Neural progenitor cell (in vitro differentiated cells): ENCODE results near the gene KRTAP10-2. TPM values are rescaled to one million over a fixed set of nuclear protein-coding genes. Genes with fewer than 3 reads are reported as not detected.

Experiments
- DNase-seq: peaks from one replicate; pipeline ENCODE4 v3.0.0-alpha.2; 2016; ENCODE audit warnings: low spot score
- H2AFZ ChIP-seq: fragments of 200-600 bp; sonication (generic); replicated peaks from 2 replicates; pipeline ENCODE4 v1.6.1; 2016; ENCODE audit warnings: antibody characterized with exemption
- H3F3A ChIP-seq: fragments of 200-600 bp; sonication (generic); 2 replicates; pipeline ENCODE4 v1.6.1; 2016; ENCODE audit warnings: antibody characterized with exemption, low read depth
- H3K27ac ChIP-seq: fragments of 200-600 bp; sonication (generic); 2 replicates; pipeline ENCODE4 v1.5.1; 2016; ENCODE audit warnings: mild to moderate bottlenecking
- H3K27me3 ChIP-seq: fragments of 200-600 bp; sonication (generic); 2 replicates; pipeline ENCODE4 v1.6.1; 2016; ENCODE audit warnings: mild to moderate bottlenecking, moderate library complexity
- H3K36me3 ChIP-seq: fragments of 200-600 bp; sonication (generic); 2 replicates; pipeline ENCODE4 v1.5.1; 2016
- H3K4me1 ChIP-seq: fragments of 200-600 bp; sonication (generic); 2 replicates; pipeline ENCODE4 v1.6.1; 2016; ENCODE audit warnings: mixed run types
- H3K4me2 ChIP-seq: fragments of 200-600 bp; sonication (generic); 2 replicates; pipeline ENCODE4 v1.6.1; 2016
- H3K4me3 ChIP-seq: fragments of 200-600 bp; sonication (generic); 2 replicates; pipeline ENCODE4 v1.5.1; 2016
- H3K79me2 ChIP-seq: fragments of 200-600 bp; sonication (generic); 2 replicates; pipeline ENCODE4 v1.6.1; 2016; ENCODE audit warnings: low read depth
- H3K9ac ChIP-seq: fragments of 200-600 bp; sonication (generic); 2 replicates; pipeline ENCODE4 v1.6.1; 2016
- H3K9me3 ChIP-seq: fragments of 200-600 bp; sonication (generic); 2 replicates; pipeline ENCODE4 v1.5.1; 2016; ENCODE audit warnings: low read depth
- H4K20me1 ChIP-seq: fragments of 200-600 bp; sonication (generic); 2 replicates; pipeline ENCODE4 v1.6.1; 2016; ENCODE audit warnings: low read depth
- H3K27ac Mint-ChIP-seq: 3 replicates; pipeline ENCODE4 v1.8.0; 2021; ENCODE audit warnings: mixed read lengths
- H3K27me3 Mint-ChIP-seq: 2 replicates; pipeline ENCODE4 v1.8.0; 2022; ENCODE audit warnings: low read depth, mild to moderate bottlenecking, inconsistent platforms, moderate library complexity, mixed read lengths; ENCODE audit not compliant: insufficient read depth
- H3K36me3 Mint-ChIP-seq: 3 replicates; pipeline ENCODE4 v1.8.0; 2021; ENCODE audit warnings: mixed read lengths
- H3K4me1 Mint-ChIP-seq: 3 replicates; pipeline ENCODE4 v1.8.0; 2021; ENCODE audit warnings: mixed read lengths
- H3K4me3 Mint-ChIP-seq: 3 replicates; pipeline ENCODE4 v1.8.0; 2021; ENCODE audit warnings: mild to moderate bottlenecking, moderate library complexity, mixed read lengths
- H3K9me3 Mint-ChIP-seq: 3 replicates; pipeline ENCODE4 v1.8.0; 2020; ENCODE audit warnings: mixed read lengths
- CTCF ChIP-seq: fragments of 200-600 bp; sonication (generic); IDR thresholded peaks from 2 replicates; pipeline ENCODE4 v1.5.1; 2017; ENCODE audit warnings: antibody characterized with exemption, mild to moderate bottlenecking
- EZH2 ChIP-seq: fragments of 200-600 bp; sonication (generic); IDR thresholded peaks from 2 replicates; pipeline ENCODE4 v1.6.1; 2017; ENCODE audit warnings: antibody characterized with exemption, mild to moderate bottlenecking, moderate library complexity
- EZH2phosphoT487 ChIP-seq: fragments of 200-600 bp; sonication (generic); IDR thresholded peaks from 2 replicates; pipeline ENCODE4 v1.6.1; 2017; ENCODE audit warnings: antibody characterized with exemption
- total RNA-seq: library from RNA; depleted of rRNA; stranded (reverse); fragments of >200 nt; gene quantifications from 2 replicates; pipeline ENCODE4 v1.2.3, GENCODE V29; 2015; ENCODE audit warnings: low replicate concordance

The KRTAP10-2 gene
- total RNA-seq, 1 donor from 2014 or later: not detected

DNA sequence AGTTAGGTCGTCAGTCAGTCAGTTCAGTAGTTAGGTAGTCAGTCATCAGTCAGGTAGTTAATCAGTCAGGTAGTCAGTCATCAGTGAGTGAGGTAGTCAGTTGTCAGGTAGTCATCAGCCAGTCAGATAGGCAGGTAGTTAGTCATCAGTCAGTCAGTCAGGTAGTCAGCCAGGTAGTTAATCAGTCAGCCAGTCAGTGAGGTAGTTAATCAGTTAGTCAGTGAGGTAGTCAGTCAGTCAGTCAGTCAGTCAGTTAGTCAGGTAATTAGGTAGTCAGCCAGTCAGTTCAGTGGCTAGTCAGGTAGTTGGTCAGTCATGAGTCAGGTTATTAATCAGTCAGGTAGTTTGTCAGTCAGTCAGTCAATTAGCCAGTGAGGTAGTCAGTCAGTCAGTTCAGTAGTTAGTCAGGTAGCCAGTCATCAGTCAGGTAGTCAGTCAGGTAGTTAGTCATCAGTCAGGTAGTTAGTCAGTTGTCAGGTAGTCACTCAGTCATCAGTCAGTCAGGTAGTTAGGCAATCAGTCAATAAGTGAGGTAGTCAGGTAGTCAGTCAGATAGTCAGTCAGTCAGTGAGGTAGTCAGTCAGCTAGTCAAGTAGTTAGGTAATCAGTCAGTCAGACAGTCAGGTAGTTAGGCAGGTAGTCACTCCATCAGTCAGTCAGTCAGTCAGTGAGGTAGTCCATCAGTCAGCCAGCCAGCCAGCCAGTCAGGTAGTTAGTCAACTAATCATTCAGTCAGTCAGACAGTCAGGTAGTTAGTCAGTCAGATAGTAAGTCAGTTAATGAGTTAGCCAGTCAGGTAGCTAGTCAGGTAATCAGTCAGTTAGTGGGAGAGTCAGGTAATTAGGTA, 27.5 kb downstream of the KRTAP10-2 start:
- no peak overlapping the region for H3K9ac ChIP-seq
- no peak for DNase-seq
- H3K79me2 ChIP-seq: no peaks in the 10 kb centered on the region
- H3K4me2 ChIP-seq: no peak overlapping the region
- TF ChIP-seq EZH2 (no peak), EZH2phosphoT487 (no peak), CTCF (no peak)
- H3K4me3 ChIP-seq: no peak overlapping the region
- Mint-ChIP-seq H3K4me3 (no peak overlapping the region), H3K27ac (no peak overlapping the region), H3K36me3 (no peaks in the 10 kb centered on the region), H3K27me3 (peaks cover under 1% of the 10 kb centered on the region), H3K9me3 (peaks cover 4% of the 10 kb centered on the region), H3K4me1 (no peaks in the 10 kb centered on the region)
- H3F3A ChIP-seq: no peaks in the 10 kb centered on the region
- no peaks in the 10 kb centered on the region for H3K9me3 ChIP-seq
- no peak overlapping the region for H3K27ac ChIP-seq
- H3K27me3 ChIP-seq: no peaks in the 10 kb centered on the region
- no peak overlapping the region for H2AFZ ChIP-seq
- H4K20me1 ChIP-seq: no peaks in the 10 kb centered on the region
- H3K4me1 ChIP-seq: no peaks in the 10 kb centered on the region
- no peaks in the 10 kb centered on the region for H3K36me3 ChIP-seq

DNA sequence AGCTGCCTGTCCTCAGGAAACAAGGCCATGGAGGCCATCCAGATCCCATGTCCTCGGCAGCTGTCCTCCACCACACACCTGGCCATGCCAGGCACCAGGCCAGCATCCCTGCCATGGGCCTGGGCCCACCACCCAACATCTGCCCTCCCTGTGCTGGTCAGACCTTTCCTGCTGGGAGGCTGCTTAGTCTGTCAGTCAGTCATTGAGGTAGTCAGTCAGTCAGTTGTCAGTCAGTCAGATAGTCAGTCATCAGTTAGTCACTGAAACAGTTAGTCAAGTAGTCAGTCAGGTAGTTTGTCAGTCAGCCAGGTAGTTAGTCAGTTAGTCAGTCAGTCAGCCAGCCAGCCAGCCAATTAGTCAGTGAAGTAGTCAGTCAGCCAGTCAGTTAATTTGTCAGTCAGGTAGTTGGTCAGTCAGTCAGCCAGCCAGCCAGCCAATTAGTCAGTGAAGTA, 28.5 kb downstream of the KRTAP10-2 start:
- no peak for DNase-seq
- Histone ChIP-seq H3K4me3 (no peak overlapping the region), H3K4me1 (no peaks in the 10 kb centered on the region), H3K4me2 (no peak overlapping the region), H3K9me3 (no peaks in the 10 kb centered on the region), H3K27ac (no peak overlapping the region), H3K27me3 (no peaks in the 10 kb centered on the region), H3K79me2 (no peaks in the 10 kb centered on the region), H4K20me1 (no peaks in the 10 kb centered on the region), H2AFZ (no peak overlapping the region), H3F3A (no peaks in the 10 kb centered on the region), H3K9ac (no peak overlapping the region), H3K36me3 (no peaks in the 10 kb centered on the region)
- no peaks in the 10 kb centered on the region for H3K4me1 Mint-ChIP-seq
- H3K27ac Mint-ChIP-seq: no peak overlapping the region
- peaks cover 4% of the 10 kb centered on the region for H3K9me3 Mint-ChIP-seq
- H3K36me3 Mint-ChIP-seq: no peaks in the 10 kb centered on the region
- no peaks in the 10 kb centered on the region for H3K27me3 Mint-ChIP-seq
- TF ChIP-seq EZH2phosphoT487 (no peak), EZH2 (no peak), CTCF (no peak)
- H3K4me3 Mint-ChIP-seq: no peak overlapping the region

- TF ChIP-seq CTCF (no peak), EZH2phosphoT487 (no peak), EZH2 (no peak)
- H3K27ac ChIP-seq: no peak overlapping the region
- H3K9me3 Mint-ChIP-seq: peaks cover 6% of the 10 kb centered on the region
- no peak overlapping the region for H3K27ac Mint-ChIP-seq
- H3K36me3 Mint-ChIP-seq: no peaks in the 10 kb centered on the region
- no peak overlapping the region for H3K4me3 Mint-ChIP-seq
- no peak overlapping the region for H3K4me2 ChIP-seq
- no peaks in the 10 kb centered on the region for H3K79me2 ChIP-seq
- no peaks in the 10 kb centered on the region for H3F3A ChIP-seq
- no peak for DNase-seq
- H4K20me1 ChIP-seq: no peaks in the 10 kb centered on the region
- H3K4me1 Mint-ChIP-seq: no peaks in the 10 kb centered on the region
- no peaks in the 10 kb centered on the region for H3K36me3 ChIP-seq
- H2AFZ ChIP-seq: no peak overlapping the region
- H3K4me1 ChIP-seq: no peaks in the 10 kb centered on the region
- H3K9me3 ChIP-seq: no peaks in the 10 kb centered on the region
- H3K9ac ChIP-seq: no peak overlapping the region
- H3K27me3 Mint-ChIP-seq: no peaks in the 10 kb centered on the region
- no peaks in the 10 kb centered on the region for H3K27me3 ChIP-seq
- H3K4me3 ChIP-seq: no peak overlapping the region
Measured at GRCh38 chr21:44521928-44522752, 29.2 kb downstream of the KRTAP10-2 start.
